GM21723 (cell line): Measurements from ENCODE around the gene PRELID2.
A peak's percentile ranks its signal among the peaks of the same experiment; 100 is the strongest.
"Not testable (repeated sequence)": the region's sequence is repeated elsewhere in the genome, so short reads cannot be mapped to it uniquely, and the experiment has no call there.

Experiments used
- ATAC-seq: cut with Tn5 transposase; IDR thresholded peaks from one replicate; pipeline ENCODE4 v1.9.1; 2021; ENCODE audit warnings: mild to moderate bottlenecking, moderate library complexity; ENCODE audit not compliant: unreplicated experiment

PRELID2 gene

GRCh38 chr5:145840458-145841132 lies 5.5 kb upstream of the PRELID2 start:
- no peak for ATAC-seq

GRCh38 chr5:145838276-145838675 lies 3.1 kb upstream of the PRELID2 start:
- no peak for ATAC-seq

GRCh38 chr5:145836241-145836640 lies 1.1 kb upstream of the PRELID2 start:
- not testable (repeated sequence) for ATAC-seq

- ATAC-seq = no peak
These were observed 702 bp upstream of the PRELID2 start for GRCh38 chr5:145835848-145836239.

GRCh38 chr5:145834554-145834916 lies 607 bp downstream of the PRELID2 start:
- ATAC-seq = no peak

- ATAC-seq = no peak
These were observed 1.4 kb downstream of the PRELID2 start for GRCh38 chr5:145833631-145834200.

- no peak for ATAC-seq
These were observed 4.5 kb downstream of the PRELID2 start for GRCh38 chr5:145830594-145830993.

GRCh38 chr5:145829708-145830361 lies 5.3 kb downstream of the PRELID2 start:
- no peak for ATAC-seq

GRCh38 chr5:145826895-145827674 lies 8.1 kb downstream of the PRELID2 start:
- no peak for ATAC-seq

GRCh38 chr5:145825751-145826180 lies 9.4 kb downstream of the PRELID2 start:
- peak; percentile 68 for ATAC-seq

GRCh38 chr5:145824040-145824439 lies 11.1 kb downstream of the PRELID2 start:
- ATAC-seq = no peak

- no peak for ATAC-seq
These were observed 16.5 kb downstream of the PRELID2 start for GRCh38 chr5:145818604-145819003.

- no peak for ATAC-seq
These were observed 22.3 kb downstream of the PRELID2 start for GRCh38 chr5:145812877-145813276.

GRCh38 chr5:145811834-145812625 lies 23.1 kb downstream of the PRELID2 start:
- ATAC-seq = no peak

- no peak for ATAC-seq
These were observed 28.2 kb downstream of the PRELID2 start for GRCh38 chr5:145806923-145807322.

- ATAC-seq = no peak
These were observed 29.3 kb downstream of the PRELID2 start for GRCh38 chr5:145805819-145806218.

GRCh38 chr5:145804701-145805100 lies 30.4 kb downstream of the PRELID2 start:
- ATAC-seq = no peak

GRCh38 chr5:145803112-145804004 lies 31.8 kb downstream of the PRELID2 start:
- ATAC-seq = no peak

GRCh38 chr5:145801195-145801594 lies 33.9 kb downstream of the PRELID2 start:
- no peak for ATAC-seq

- ATAC-seq = no peak
These were observed 35.0 kb downstream of the PRELID2 start for GRCh38 chr5:145800181-145800580.
